Epithelial cell of proximal tubule (primary cell): ENCODE results near the gene RPS24. TPM values are rescaled to one million over a fixed set of nuclear protein-coding genes. Genes with fewer than 3 reads are reported as not detected.

Experiments
- DNase-seq: peaks from one replicate; pipeline ENCODE4 v3.0.0-alpha.2; 2011; ENCODE audit warnings: low read depth
- H3K4me3 ChIP-seq: 2 replicates; pipeline ENCODE4 v1.5.1; 2011; ENCODE audit warnings: low read depth, mild to moderate bottlenecking, low read length
- total RNA-seq: library from RNA; depleted of rRNA; stranded (reverse); fragments of >200 nt; gene quantifications from 2 replicates; pipeline ENCODE4 v1.2.3, GENCODE V29; 2015
- TF ChIP-seq, protein P1 (sequence below): conservative IDR thresholded peaks from 2 replicates; pipeline ENCODE4 v1.5.1; 2012; ENCODE audit warnings: low read depth, mild to moderate bottlenecking, low read length

RPS24 gene
- total RNA-seq, 1 donor from 2014 or later: 4,093 TPM

GRCh38 chr10:78011065-78011464 lies 22.6 kb upstream of the RPS24 start:
- no peak overlapping the region for H3K4me3 ChIP-seq
- TF ChIP-seq, protein P1, sequence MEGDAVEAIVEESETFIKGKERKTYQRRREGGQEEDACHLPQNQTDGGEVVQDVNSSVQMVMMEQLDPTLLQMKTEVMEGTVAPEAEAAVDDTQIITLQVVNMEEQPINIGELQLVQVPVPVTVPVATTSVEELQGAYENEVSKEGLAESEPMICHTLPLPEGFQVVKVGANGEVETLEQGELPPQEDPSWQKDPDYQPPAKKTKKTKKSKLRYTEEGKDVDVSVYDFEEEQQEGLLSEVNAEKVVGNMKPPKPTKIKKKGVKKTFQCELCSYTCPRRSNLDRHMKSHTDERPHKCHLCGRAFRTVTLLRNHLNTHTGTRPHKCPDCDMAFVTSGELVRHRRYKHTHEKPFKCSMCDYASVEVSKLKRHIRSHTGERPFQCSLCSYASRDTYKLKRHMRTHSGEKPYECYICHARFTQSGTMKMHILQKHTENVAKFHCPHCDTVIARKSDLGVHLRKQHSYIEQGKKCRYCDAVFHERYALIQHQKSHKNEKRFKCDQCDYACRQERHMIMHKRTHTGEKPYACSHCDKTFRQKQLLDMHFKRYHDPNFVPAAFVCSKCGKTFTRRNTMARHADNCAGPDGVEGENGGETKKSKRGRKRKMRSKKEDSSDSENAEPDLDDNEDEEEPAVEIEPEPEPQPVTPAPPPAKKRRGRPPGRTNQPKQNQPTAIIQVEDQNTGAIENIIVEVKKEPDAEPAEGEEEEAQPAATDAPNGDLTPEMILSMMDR: no peak
- no peak for DNase-seq

- DNase-seq: no peak
- TF ChIP-seq, protein P1: no peak
- no peak overlapping the region for H3K4me3 ChIP-seq
These were observed 20.1 kb upstream of the RPS24 start for GRCh38 chr10:78013564-78013963.

- no peak overlapping the region for H3K4me3 ChIP-seq
- DNase-seq: no peak
- TF ChIP-seq, protein P1: no peak
These were observed 18.1 kb upstream of the RPS24 start for GRCh38 chr10:78015546-78015945.

DNA sequence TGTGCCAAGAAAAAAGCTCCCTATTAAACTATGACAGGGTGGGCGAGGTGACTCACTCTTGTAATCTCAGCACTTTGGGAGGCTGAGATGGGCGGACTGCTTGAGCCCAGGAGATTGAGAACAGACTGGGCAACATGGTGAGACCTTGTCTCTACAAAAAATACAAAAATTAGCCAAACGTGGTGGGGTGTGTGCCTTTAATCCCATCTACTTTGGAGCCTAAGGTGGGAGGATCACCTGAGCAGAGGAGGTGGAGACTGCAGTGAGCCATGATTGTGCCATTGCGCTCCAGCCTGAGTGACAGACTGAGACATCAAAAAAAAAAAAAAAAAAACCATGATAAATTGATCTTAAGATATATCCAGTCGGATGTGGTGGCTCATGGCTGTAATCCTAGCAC lies 15.8 kb upstream of the RPS24 start:
- DNase-seq: no peak
- no peak overlapping the region for H3K4me3 ChIP-seq
- TF ChIP-seq, protein P1: no peak

DNA sequence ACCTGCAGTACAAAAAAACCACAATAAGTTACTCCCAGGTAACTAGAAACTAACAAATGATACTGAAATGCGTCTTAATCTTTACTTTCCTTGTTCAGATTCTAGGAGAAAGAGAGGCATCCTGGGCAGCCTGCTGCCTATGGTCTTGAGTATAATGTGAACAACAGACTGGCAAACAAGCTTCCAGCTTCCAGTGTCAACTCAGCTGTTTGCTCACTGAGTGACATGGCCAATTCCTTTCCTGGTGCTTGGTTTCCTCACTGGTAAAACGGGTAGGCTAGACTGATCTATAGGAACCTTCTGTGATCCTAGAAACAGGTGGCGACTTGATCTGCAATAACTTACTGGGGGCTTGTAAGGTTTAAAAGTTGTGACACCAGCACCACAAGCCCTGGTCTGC lies 14.4 kb upstream of the RPS24 start:
- no peak for DNase-seq
- TF ChIP-seq, protein P1: no peak
- no peak overlapping the region for H3K4me3 ChIP-seq

GRCh38 chr10:78021201-78021600 lies 12.5 kb upstream of the RPS24 start:
- TF ChIP-seq, protein P1: no peak
- DNase-seq: no peak
- H3K4me3 ChIP-seq: no peak overlapping the region

- DNase-seq: no peak
These were observed 9.9 kb upstream of the RPS24 start for GRCh38 chr10:78023741-78024140.

More at GRCh38 chr10:78023741-78024140, 9.9 kb upstream of the RPS24 start:
- no peak overlapping the region for H3K4me3 ChIP-seq
- TF ChIP-seq, protein P1: no peak
